ENCODE measurements around the gene KRT14. TPM values are rescaled to one million over a fixed set of nuclear protein-coding genes. Genes with fewer than 3 reads are reported as not detected.

KRT14 gene
- total and polyA plus RNA-seq, 8 donors: 0.26 to 0.38 (median 0.29) TPM; not detected in 4

- intact Hi-C loops (cut with DNase I): no loop called here
- Histone ChIP-seq H3K36me3 (no peaks in the 10 kb centered on the region), H3K4me1 (peaks cover 0 to 14% (median 7%) of the 10 kb centered on the region in 3 donors), H3K4me3 (no peak overlapping the region), H3K27ac (no peak overlapping the region), H3K27me3 (no peaks in the 10 kb centered on the region), H3K9me3 (no peaks in the 10 kb centered on the region)
- TF ChIP-seq CTCF (IDR thresholded peaks at IDR 0.05): no peak
- 67 to 84% methylated on average over 5 of the region's 5 CpGs for WGBS, 2 donors
- no peak for FAIRE-seq
- no peak for DNase-seq
- ATAC-seq: no peak
Observed at GRCh38 chr17:41552455-41552854, 34.2 kb downstream of the KRT14 start.

- Histone ChIP-seq H3K36me3 (no peaks in the 10 kb centered on the region), H3K4me1 (peaks cover 0 to 14% (median 7%) of the 10 kb centered on the region in 3 donors), H3K9me3 (no peaks in the 10 kb centered on the region), H3K27me3 (no peaks in the 10 kb centered on the region), H3K27ac (no peak overlapping the region), H3K4me3 (no peak overlapping the region)
- 64 to 69% methylated on average over 5 of the region's 5 CpGs for WGBS, 2 donors
- FAIRE-seq (no peak), ATAC-seq (no peak), DNase-seq (no peak)
- no peak for TF ChIP-seq CTCF (IDR thresholded peaks at IDR 0.05)
- intact Hi-C loops (cut with DNase I): no loop called here
Observed at GRCh38 chr17:41551365-41551764, 35.3 kb downstream of the KRT14 start.

- no peak for DNase-seq
- FAIRE-seq: no peak
- no peaks in the 10 kb centered on the region for H3K36me3 ChIP-seq
- H3K9me3 ChIP-seq: no peaks in the 10 kb centered on the region
- no peak overlapping the region for H3K4me3 ChIP-seq
- ATAC-seq: no peak
- intact Hi-C loops (cut with DNase I): loop anchor here in 1 of 3 donors (5.0 kb wide), 1 partner anchor 108 kb away; no protein-coding TSS in a partner anchor
- peaks cover 0 to 14% (median 7%) of the 10 kb centered on the region in 3 donors for H3K4me1 ChIP-seq
- no peaks in the 10 kb centered on the region for H3K27me3 ChIP-seq
- TF ChIP-seq CTCF (IDR thresholded peaks at IDR 0.05): no peak
- WGBS, 2 donors: 72 to 80% methylated on average over 8 of the region's 8 CpGs
- no peak overlapping the region for H3K27ac ChIP-seq
Observed at GRCh38 chr17:41549596-41550039, 37.1 kb downstream of the KRT14 start.

GRCh38 chr17:41548844-41549595 is 37.7 kb downstream of the KRT14 start:
- ATAC-seq (peak; percentile 89 to 93 (median 92)), FAIRE-seq (peak; percentile 47)
- 2 to 4% methylated on average over 25 of the region's 25 CpGs for WGBS, 2 donors

More at GRCh38 chr17:41548844-41549595, 37.7 kb downstream of the KRT14 start:
- peak; percentile 70 to 90 (median 78) for TF ChIP-seq CTCF (IDR thresholded peaks at IDR 0.05)
- H3K27me3 ChIP-seq: no peaks in the 10 kb centered on the region
- H3K36me3 ChIP-seq: no peaks in the 10 kb centered on the region
- DNase-seq: peak; percentile 67 to 91 (median 80)
- intact Hi-C loops (cut with DNase I): loop anchor here in 1 of 3 donors (5.0 kb wide), 1 partner anchor 108 kb away; no protein-coding TSS in a partner anchor
- H3K27ac ChIP-seq: peak overlapping the region in 2 of 4 donors; percentile 58 to 63
- H3K4me1 ChIP-seq: peaks cover 0 to 14% (median 7%) of the 10 kb centered on the region in 3 donors
- H3K9me3 ChIP-seq: no peaks in the 10 kb centered on the region
- peak overlapping the region in 2 of 4 donors; percentile 3 to 30 for H3K4me3 ChIP-seq

Data from pancreas (tissue), 10 donors.